K562 (cell line): ENCODE measurements around the gene RECK. TPM values are rescaled to one million over a fixed set of nuclear protein-coding genes. Genes with fewer than 3 reads are reported as not detected.

Experiments used
- ATAC-seq: fragments of 200-7000 bp; cut with Tn5 transposase; 3 replicates; pipeline ENCODE4 v1.9.1; 2020; ENCODE audit warnings: moderate library complexity
- BruUV-seq: library from RNA; stranded (reverse); fragments of 400-500 nt; replicated peaks from 2 replicates; lab custom pipeline; 2021; lab: Mats Ljungman, UMichigan
- CTCF ChIA-PET: fragments of 300-600 bp; formaldehyde crosslinking; extraction: SDS; loops from one replicate; lab custom pipeline; 2021; ENCODE audit warnings: low intra/inter-chr PET ratio; lab: Yijun Ruan, JAX
- POLR2A ChIA-PET: fragments of 300-600, 350-650 bp; sonication (Branson Sonifier 250); formaldehyde crosslinking; extraction: SDS; loops from one replicate; lab custom pipeline; 2021; ENCODE audit warnings: antibody characterized with exemption, inconsistent platforms; lab: Yijun Ruan, JAX
- DNase-seq, 4 experiments: peaks; one replicate each; pipeline versions ENCODE4 v3.0.0 to v3.0.0-alpha.2; 2011 to 2018; ENCODE audit warnings: low spot score in 3 of 4, mixed read lengths in 3 of 4; ENCODE audit errors: extremely low read depth in 1 of 4
- FAIRE-seq: peaks from 2 replicates; lab custom pipeline; 2011; peaks lifted over from hg19 to GRCh38; lab: Jason Lieb, UNC
- H2AFZ ChIP-seq: 2 replicates; pipeline ENCODE4 v1.6.0; 2011; ENCODE audit warnings: low read depth, low read length, control low read depth, inconsistent platforms
- H3K27ac ChIP-seq: fragments of 200-600 bp; 3 replicates; pipeline ENCODE4 v1.8.0; 2011; ENCODE audit warnings: low read depth, mild to moderate bottlenecking, control low read depth, inconsistent platforms, low read length, moderate library complexity, mixed read lengths; ENCODE audit errors: extremely low read depth
- H3K27me3 ChIP-seq, 2 experiments: fragments of 300-600 bp in 1 of 2; 2 replicates in 1 of 2; 3 replicates in 1 of 2; pipeline versions ENCODE4 v1.6.0 to v1.8.0; 2011; ENCODE audit warnings: inconsistent platforms in 2 of 2, low read length in 2 of 2, mild to moderate bottlenecking in 1 of 2, mixed read lengths in 1 of 2, moderate library complexity in 1 of 2; ENCODE audit not compliant: control insufficient read depth in 2 of 2, insufficient read depth in 2 of 2
- H3K36me3 ChIP-seq: fragments of 300-600 bp; 3 replicates; pipeline ENCODE4 v1.8.0; 2011; ENCODE audit warnings: mild to moderate bottlenecking, low read length, inconsistent platforms; ENCODE audit not compliant: control insufficient read depth, insufficient read depth
- H3K4me1 ChIP-seq, 2 experiments: fragments of 200-600 bp in 1 of 2; replicated peaks in 1 of 2; 2 replicates in 1 of 2; 3 replicates in 1 of 2; pipeline versions ENCODE4 v1.5.1 to v1.8.0; 2011; ENCODE audit warnings: inconsistent platforms in 2 of 2, low read length in 2 of 2, mild to moderate bottlenecking in 1 of 2, mixed read lengths in 1 of 2, moderate library complexity in 1 of 2; ENCODE audit not compliant: control insufficient read depth in 2 of 2, insufficient read depth in 2 of 2
- H3K4me2 ChIP-seq: 2 replicates; pipeline ENCODE4 v1.6.1; 2011; ENCODE audit warnings: low read length, control low read depth, inconsistent platforms, mixed read lengths; ENCODE audit not compliant: insufficient read depth
- H3K4me3 ChIP-seq: fragments of 200-600 bp; sonication (generic), shearing (Covaris generic); 2 replicates; pipeline ENCODE4 v1.5.1; 2016; ENCODE audit warnings: control low read depth, inconsistent platforms
- H3K79me2 ChIP-seq: fragments of 200-600 bp; 3 replicates; pipeline ENCODE4 v1.8.0; 2011; ENCODE audit warnings: low read length, inconsistent platforms; ENCODE audit not compliant: control insufficient read depth, insufficient read depth
- H3K9ac ChIP-seq, 2 experiments: 2 replicates each; pipeline versions ENCODE4 v1.6.0 to v1.6.1; 2011; ENCODE audit warnings: low read depth in 2 of 2, low read length in 2 of 2, control low read depth in 1 of 2, inconsistent platforms in 1 of 2, mild to moderate bottlenecking in 1 of 2, mixed read lengths in 1 of 2; ENCODE audit not compliant: insufficient read depth in 1 of 2
- H3K9me1 ChIP-seq: one replicate; pipeline ENCODE4 v1.6.0; 2011; ENCODE audit warnings: inconsistent platforms, mild to moderate bottlenecking, low read length, moderate library complexity; ENCODE audit not compliant: control insufficient read depth, insufficient read depth
- H3K9me3 ChIP-seq: replicated peaks from 2 replicates; pipeline ENCODE4 v1.5.1; 2011; ENCODE audit warnings: low read depth, low read length, inconsistent platforms; ENCODE audit not compliant: control insufficient read depth, insufficient read depth
- H4K20me1 ChIP-seq: replicated peaks from 2 replicates; pipeline ENCODE4 v1.6.1; 2011; ENCODE audit warnings: low read length, inconsistent platforms, mixed read lengths; ENCODE audit not compliant: control insufficient read depth, insufficient read depth
- ADNP ChIP-seq: fragments of 200-800 bp; sonication (Bioruptor generic); IDR thresholded peaks from 2 replicates; pipeline ENCODE4 v1.6.1; 2016; ENCODE audit warnings: missing genetic modification characterization, missing compliant biosample characterization
- BRF1 ChIP-seq: IDR thresholded peaks from 3 replicates; pipeline ENCODE4 v1.6.1; 2011; ENCODE audit warnings: borderline replicate concordance, mild to moderate bottlenecking; ENCODE audit not compliant: insufficient read length; ENCODE audit errors: extremely low read depth
- CBX8 ChIP-seq: fragments of 200-600 bp; sonication (generic); IDR thresholded peaks from 2 replicates; pipeline ENCODE4 v1.6.1; 2012; ENCODE audit warnings: borderline replicate concordance, mixed run types, low read depth, mild to moderate bottlenecking, moderate library complexity, mixed read lengths, low read length, control low read depth, inconsistent platforms; ENCODE audit not compliant: poor library complexity, severe bottlenecking; ENCODE audit errors: extremely low read depth
- DPF2 ChIP-seq: fragments of 450-650 bp; IDR thresholded peaks from 2 replicates; pipeline ENCODE4 v1.6.1; 2016
- EP300 ChIP-seq: IDR thresholded peaks from 2 replicates; pipeline ENCODE4 v1.6.1; 2012; ENCODE audit warnings: low read length, improper control_type of control experiment
- MLLT1 ChIP-seq, 2 experiments: fragments of 450-650 bp; IDR thresholded peaks; 2 replicates each; pipeline ENCODE4 v1.6.1; 2016
- SIX5 ChIP-seq, 2 experiments: IDR thresholded peaks; 2 replicates each; pipeline ENCODE4 v1.6.1; 2011; ENCODE audit warnings: low read length in 2 of 2, borderline replicate concordance in 1 of 2, low read depth in 1 of 2, mild to moderate bottlenecking in 1 of 2, moderate library complexity in 1 of 2; ENCODE audit not compliant: insufficient read depth in 1 of 2
- STAT5A ChIP-seq: IDR thresholded peaks from 2 replicates; pipeline ENCODE4 v1.6.1; 2012; ENCODE audit warnings: low read length, inconsistent platforms, borderline replicate concordance
- ZBTB34 ChIP-seq: fragments of 250-450 bp; sonication (Bioruptor Pico); IDR thresholded peaks from 2 replicates; pipeline ENCODE4 v1.8.0; 2021; ENCODE audit warnings: mild to moderate bottlenecking, moderate library complexity
- WGBS: fragments of 100-300 bp; shearing (Covaris generic); methylation state at CpG from one replicate; pipeline ENCODE4 v1.1.6; 2016; ENCODE audit warnings: low coverage, mixed read lengths; ENCODE audit not compliant: insufficient coverage; ENCODE audit errors: missing lambda C conversion rate; 5-methylcytosine and 5-hydroxymethylcytosine counted together
- in situ Hi-C: fragments of 300-500 bp; cut with MboI; formaldehyde crosslinking; loops from 4 replicates; pipeline ENCODE4 v1.15.0; 2018; ENCODE audit warnings: inconsistent platforms, mixed read lengths
- intact Hi-C: fragments of 100-400 bp; cut with micrococcal nuclease; formaldehyde crosslinking; loops from 2 replicates; pipeline ENCODE4 v1.14.2; 2022
- polyA plus RNA-seq, 8 experiments: library from polyadenylated mRNA; depleted of rRNA in 4 of 8; stranded (reverse) in 5 of 8; unstranded in 3 of 8; fragments of >200 nt; fragmentation: Nextera tagmentation in 2 of 8; fragmentation: Illumina TruSeq in 1 of 8; extraction: Ambion mirVana in 2 of 8; extraction: Trizol in 1 of 8; gene quantifications; 2 replicates each; pipeline versions ENCODE4 v1.2.1 to v1.2.3, GENCODE V29; 2011 to 2014; ENCODE audit warnings: inconsistent platforms in 1 of 8, missing spikeins in 1 of 8
- total RNA-seq, 7 experiments: library from RNA; depleted of rRNA in 6 of 7; stranded (reverse); fragments of >200 nt in 6 of 7; fragmentation: Illumina TruSeq in 2 of 7; extraction: Trizol in 2 of 7; gene quantifications; 2 replicates each; pipeline versions ENCODE4 v1.2.1 to v1.2.3, GENCODE V29; 2011 to 2021; ENCODE audit warnings: low replicate concordance in 1 of 7
- TF ChIP-seq, protein P1 (sequence below): sonication (generic); formaldehyde crosslinking; IDR thresholded peaks from 2 replicates; pipeline ENCODE4 v1.8.0; 2022; ENCODE audit warnings: mild to moderate bottlenecking, missing genetic modification reagents
- TF ChIP-seq, protein P2 (sequence below): fragments of 250-450 bp; sonication (Bioruptor Pico); IDR thresholded peaks from 2 replicates; pipeline ENCODE4 v1.4.0; 2020; ENCODE audit warnings: mild to moderate bottlenecking, moderate library complexity

Gene RECK
- total and polyA plus RNA-seq, 9 of the 15 experiments (the other 6 are each of a cell fraction or from before 2014, with no cell fraction given), result 0.04 to 0.36 (median 0.16) TPM

DNA sequence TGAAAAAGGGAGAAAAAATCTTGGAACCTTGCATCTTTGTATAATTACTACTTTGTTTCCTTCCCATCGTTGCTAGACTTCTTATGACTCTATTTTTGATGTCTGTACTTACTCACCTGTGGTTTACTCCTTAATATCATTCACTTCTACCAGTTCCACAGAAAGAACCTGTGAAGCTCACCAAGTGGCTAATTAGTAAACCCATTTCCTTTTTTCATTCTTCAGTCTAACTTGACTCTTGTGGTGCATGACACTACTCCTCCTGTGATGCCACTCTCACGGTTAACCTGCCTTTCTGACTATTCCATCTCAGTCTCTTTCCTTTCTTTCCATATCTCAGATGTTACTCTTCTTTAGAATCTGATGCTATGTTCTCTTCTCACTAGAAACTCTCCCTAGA, 14.6 kb downstream of the RECK start (continued):
- no peak for TF ChIP-seq BRF1
- TF ChIP-seq, all 486 proteins: peak for 0

GRCh38 chr9:36053971-36054370, 17.3 kb downstream of the RECK start:
- no peaks in the 10 kb centered on the region for H4K20me1 ChIP-seq
- H3K36me3 ChIP-seq, result no peaks in the 10 kb centered on the region
- no peaks in the 10 kb centered on the region for H3K79me2 ChIP-seq
- 0% methylated on average over 3 of the region's 3 CpGs for WGBS
- in situ Hi-C loops (no loop called here), intact Hi-C loops (no loop called here)
- no peaks in the 10 kb centered on the region for H3K9me1 ChIP-seq
- H3K27me3 ChIP-seq, result no peaks in the 10 kb centered on the region
- no peak overlapping the region for H3K4me3 ChIP-seq
- H3K4me2 ChIP-seq, result no peak overlapping the region
- ATAC-seq (no peak), FAIRE-seq (no peak), DNase-seq (no peak)
- no TSS peak for BruUV-seq
- H2AFZ ChIP-seq, result no peak overlapping the region
- no peak overlapping the region for H3K9ac ChIP-seq
- no peaks in the 10 kb centered on the region for H3K9me3 ChIP-seq
- ChIA-PET CTCF (interaction anchor here (0.9 kb wide), 1 partner anchor 97 kb away, joined by 3 read pairs; no protein-coding TSS in a partner anchor), POLR2A (interaction anchor here (0.6 kb wide), 1 partner anchor 18 kb away, joined by 3 read pairs; no protein-coding TSS in a partner anchor)
- no peaks in the 10 kb centered on the region for H3K4me1 ChIP-seq
- no peak overlapping the region for H3K27ac ChIP-seq
- TF ChIP-seq, protein P1, sequence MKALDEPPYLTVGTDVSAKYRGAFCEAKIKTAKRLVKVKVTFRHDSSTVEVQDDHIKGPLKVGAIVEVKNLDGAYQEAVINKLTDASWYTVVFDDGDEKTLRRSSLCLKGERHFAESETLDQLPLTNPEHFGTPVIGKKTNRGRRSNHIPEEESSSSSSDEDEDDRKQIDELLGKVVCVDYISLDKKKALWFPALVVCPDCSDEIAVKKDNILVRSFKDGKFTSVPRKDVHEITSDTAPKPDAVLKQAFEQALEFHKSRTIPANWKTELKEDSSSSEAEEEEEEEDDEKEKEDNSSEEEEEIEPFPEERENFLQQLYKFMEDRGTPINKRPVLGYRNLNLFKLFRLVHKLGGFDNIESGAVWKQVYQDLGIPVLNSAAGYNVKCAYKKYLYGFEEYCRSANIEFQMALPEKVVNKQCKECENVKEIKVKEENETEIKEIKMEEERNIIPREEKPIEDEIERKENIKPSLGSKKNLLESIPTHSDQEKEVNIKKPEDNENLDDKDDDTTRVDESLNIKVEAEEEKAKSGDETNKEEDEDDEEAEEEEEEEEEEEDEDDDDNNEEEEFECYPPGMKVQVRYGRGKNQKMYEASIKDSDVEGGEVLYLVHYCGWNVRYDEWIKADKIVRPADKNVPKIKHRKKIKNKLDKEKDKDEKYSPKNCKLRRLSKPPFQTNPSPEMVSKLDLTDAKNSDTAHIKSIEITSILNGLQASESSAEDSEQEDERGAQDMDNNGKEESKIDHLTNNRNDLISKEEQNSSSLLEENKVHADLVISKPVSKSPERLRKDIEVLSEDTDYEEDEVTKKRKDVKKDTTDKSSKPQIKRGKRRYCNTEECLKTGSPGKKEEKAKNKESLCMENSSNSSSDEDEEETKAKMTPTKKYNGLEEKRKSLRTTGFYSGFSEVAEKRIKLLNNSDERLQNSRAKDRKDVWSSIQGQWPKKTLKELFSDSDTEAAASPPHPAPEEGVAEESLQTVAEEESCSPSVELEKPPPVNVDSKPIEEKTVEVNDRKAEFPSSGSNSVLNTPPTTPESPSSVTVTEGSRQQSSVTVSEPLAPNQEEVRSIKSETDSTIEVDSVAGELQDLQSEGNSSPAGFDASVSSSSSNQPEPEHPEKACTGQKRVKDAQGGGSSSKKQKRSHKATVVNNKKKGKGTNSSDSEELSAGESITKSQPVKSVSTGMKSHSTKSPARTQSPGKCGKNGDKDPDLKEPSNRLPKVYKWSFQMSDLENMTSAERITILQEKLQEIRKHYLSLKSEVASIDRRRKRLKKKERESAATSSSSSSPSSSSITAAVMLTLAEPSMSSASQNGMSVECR (CRISPR knock-in tag), result no peak
- TF ChIP-seq MLLT1 (IDR thresholded peaks at IDR 0.05), result no peak
- no peak for TF ChIP-seq STAT5A
- no peak for TF ChIP-seq CBX8
- TF ChIP-seq, protein P2, sequence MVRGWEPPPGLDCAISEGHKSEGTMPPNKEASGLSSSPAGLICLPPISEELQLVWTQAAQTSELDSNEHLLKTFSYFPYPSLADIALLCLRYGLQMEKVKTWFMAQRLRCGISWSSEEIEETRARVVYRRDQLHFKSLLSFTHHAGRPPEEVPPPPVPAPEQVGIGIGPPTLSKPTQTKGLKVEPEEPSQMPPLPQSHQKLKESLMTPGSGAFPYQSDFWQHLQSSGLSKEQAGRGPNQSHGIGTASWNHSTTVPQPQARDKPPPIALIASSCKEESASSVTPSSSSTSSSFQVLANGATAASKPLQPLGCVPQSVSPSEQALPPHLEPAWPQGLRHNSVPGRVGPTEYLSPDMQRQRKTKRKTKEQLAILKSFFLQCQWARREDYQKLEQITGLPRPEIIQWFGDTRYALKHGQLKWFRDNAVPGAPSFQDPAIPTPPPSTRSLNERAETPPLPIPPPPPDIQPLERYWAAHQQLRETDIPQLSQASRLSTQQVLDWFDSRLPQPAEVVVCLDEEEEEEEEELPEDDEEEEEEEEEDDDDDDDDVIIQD, result no peak
- TF ChIP-seq ADNP (tag), result no peak
- TF ChIP-seq SIX5 (IDR thresholded peaks at IDR 0.05; ENCODE audit: borderline replicate concordance in 1 of 2, insufficient read depth in 1 of 2, low read depth in 1 of 2, low read length in 2 of 2), result no peak
- no peak for TF ChIP-seq ZBTB34
- no peak for TF ChIP-seq DPF2
- no peak for TF ChIP-seq EP300
